H9 (cell line): Measurements from ENCODE around the gene CD300H. TPM values are rescaled to one million over a fixed set of nuclear protein-coding genes. Genes with fewer than 3 reads are reported as not detected.

Experiments used
- DNase-seq: peaks from one replicate; pipeline ENCODE4 v3.0.0-alpha.2; 2017
- H2AFZ ChIP-seq: one replicate; pipeline ENCODE4 v1.6.1; 2013; ENCODE audit warnings: mild to moderate bottlenecking, low read length, control low read depth, moderate library complexity
- H2AK5ac ChIP-seq: 2 replicates; pipeline ENCODE4 v1.6.1; 2013; ENCODE audit warnings: low read length, control low read depth, mixed read lengths; ENCODE audit not compliant: insufficient read length
- H2BK120ac ChIP-seq: one replicate; pipeline ENCODE4 v1.6.1; 2013; ENCODE audit warnings: low read depth, mild to moderate bottlenecking, low read length, control low read depth, inconsistent platforms; ENCODE audit not compliant: poor library complexity, severe bottlenecking
- H2BK12ac ChIP-seq: 2 replicates; pipeline ENCODE4 v1.6.1; 2013; ENCODE audit warnings: low read length, control low read depth, mixed read lengths, low read depth; ENCODE audit not compliant: insufficient read length
- H2BK15ac ChIP-seq: 2 replicates; pipeline ENCODE4 v1.6.1; 2013; ENCODE audit warnings: low read depth, low read length, control low read depth
- H2BK20ac ChIP-seq: one replicate; pipeline ENCODE4 v1.6.1; 2013; ENCODE audit warnings: low read depth, mild to moderate bottlenecking, low read length, control low read depth, inconsistent platforms; ENCODE audit not compliant: poor library complexity, severe bottlenecking
- H2BK5ac ChIP-seq: 2 replicates; pipeline ENCODE4 v1.6.1; 2013; ENCODE audit warnings: low read length, control low read depth, mixed read lengths; ENCODE audit not compliant: insufficient read length
- H3K14ac ChIP-seq: 2 replicates; pipeline ENCODE4 v1.6.1; 2013; ENCODE audit warnings: low read length, control low read depth; ENCODE audit not compliant: insufficient read depth
- H3K18ac ChIP-seq: 2 replicates; pipeline ENCODE4 v1.6.1; 2013; ENCODE audit warnings: low read depth, mild to moderate bottlenecking, mixed read lengths, low read length, control low read depth; ENCODE audit not compliant: insufficient read length
- H3K23ac ChIP-seq: 2 replicates; pipeline ENCODE4 v1.6.1; 2013; ENCODE audit warnings: low read length, control low read depth, mixed read lengths, low read depth; ENCODE audit not compliant: insufficient read length
- H3K23me2 ChIP-seq: 2 replicates; pipeline ENCODE4 v1.6.1; 2013; ENCODE audit warnings: low read depth, mild to moderate bottlenecking, mixed read lengths, low read length, control low read depth; ENCODE audit not compliant: insufficient read length, poor library complexity, severe bottlenecking
- H3K27ac ChIP-seq: 2 replicates; pipeline ENCODE4 v1.5.1; 2013; ENCODE audit warnings: low read length, control low read depth, mixed read lengths, low read depth; ENCODE audit not compliant: insufficient read length
- H3K27me3 ChIP-seq: 2 replicates; pipeline ENCODE4 v1.6.1; 2013; ENCODE audit warnings: low read length, control low read depth, inconsistent platforms; ENCODE audit not compliant: insufficient read depth
- H3K4ac ChIP-seq: 2 replicates; pipeline ENCODE4 v1.6.1; 2013; ENCODE audit warnings: low read depth, mild to moderate bottlenecking, control low read depth, inconsistent platforms, low read length, moderate library complexity
- H3K4me1 ChIP-seq: 2 replicates; pipeline ENCODE4 v1.6.1; 2013; ENCODE audit warnings: low read length, control low read depth, inconsistent platforms; ENCODE audit not compliant: insufficient read depth
- H3K4me2 ChIP-seq: 2 replicates; pipeline ENCODE4 v1.6.1; 2013; ENCODE audit warnings: low read length, control low read depth, mixed read lengths; ENCODE audit not compliant: insufficient read length, insufficient read depth
- H3K56ac ChIP-seq: 2 replicates; pipeline ENCODE4 v1.6.1; 2013; ENCODE audit warnings: low read depth, mild to moderate bottlenecking, mixed read lengths, low read length, control low read depth; ENCODE audit not compliant: insufficient read length
- H3K79me1 ChIP-seq: 2 replicates; pipeline ENCODE4 v1.6.1; 2013; ENCODE audit warnings: low read depth, mild to moderate bottlenecking, moderate library complexity, low read length, control low read depth, inconsistent platforms; ENCODE audit not compliant: insufficient read depth, poor library complexity, severe bottlenecking
- H3K79me2 ChIP-seq: 2 replicates; pipeline ENCODE4 v1.6.1; 2013; ENCODE audit warnings: low read length, control low read depth, inconsistent platforms; ENCODE audit not compliant: insufficient read depth
- H3K9ac ChIP-seq: 2 replicates; pipeline ENCODE4 v1.6.1; 2013; ENCODE audit warnings: low read length, control low read depth, mixed read lengths; ENCODE audit not compliant: insufficient read length; ENCODE audit errors: extremely low read depth
- H3K9me3 ChIP-seq: one replicate; pipeline ENCODE4 v1.6.1; 2013; ENCODE audit warnings: low read depth, low read length, inconsistent platforms; ENCODE audit not compliant: control insufficient read depth
- H3T11ph ChIP-seq: one replicate; pipeline ENCODE4 v1.6.1; 2013; ENCODE audit warnings: mild to moderate bottlenecking, low read length, control low read depth, inconsistent platforms
- H4K20me1 ChIP-seq: one replicate; pipeline ENCODE4 v1.6.1; 2013; ENCODE audit not compliant: control insufficient read depth, insufficient read length, insufficient read depth
- H4K5ac ChIP-seq: 2 replicates; pipeline ENCODE4 v1.6.1; 2013; ENCODE audit warnings: low read depth, mild to moderate bottlenecking, mixed read lengths, low read length, control low read depth; ENCODE audit not compliant: insufficient read length
- H4K8ac ChIP-seq: replicated peaks from 2 replicates; pipeline ENCODE4 v1.6.1; 2013; ENCODE audit warnings: low read length, control low read depth, mixed read lengths, low read depth; ENCODE audit not compliant: insufficient read length
- H4K91ac ChIP-seq: 2 replicates; pipeline ENCODE4 v1.6.1; 2013; ENCODE audit warnings: low read depth, mild to moderate bottlenecking, moderate library complexity, mixed read lengths, low read length, control low read depth; ENCODE audit not compliant: insufficient read length
- H3K27ac Mint-ChIP-seq, 3 experiments: 2 replicates in 2 of 3; 3 replicates in 1 of 3; pipeline ENCODE4 v1.8.0; 2020 to 2021; ENCODE audit warnings: mixed read lengths in 3 of 3, mild to moderate bottlenecking in 1 of 3, moderate library complexity in 1 of 3
- H3K27me3 Mint-ChIP-seq: 2 replicates; pipeline ENCODE4 v1.8.0; 2021; ENCODE audit warnings: low read depth, mild to moderate bottlenecking, moderate library complexity, mixed read lengths
- H3K36me3 Mint-ChIP-seq, 3 experiments: 2 replicates in 2 of 3; 3 replicates in 1 of 3; pipeline ENCODE4 v1.8.0; 2020 to 2021; ENCODE audit warnings: low read depth in 3 of 3, mixed read lengths in 3 of 3; ENCODE audit not compliant: insufficient read depth in 1 of 3
- H3K4me1 Mint-ChIP-seq, 2 experiments: 2 replicates each; pipeline ENCODE4 v1.8.0; 2020; ENCODE audit warnings: mixed read lengths in 2 of 2
- H3K4me3 Mint-ChIP-seq, 2 experiments: 2 replicates in 1 of 2; 3 replicates in 1 of 2; pipeline ENCODE4 v1.8.0; 2020 to 2021; ENCODE audit warnings: mild to moderate bottlenecking in 2 of 2, mixed read lengths in 2 of 2, moderate library complexity in 1 of 2
- H3K9me3 Mint-ChIP-seq, 2 experiments: 2 replicates in 1 of 2; 3 replicates in 1 of 2; pipeline ENCODE4 v1.8.0; 2020; ENCODE audit warnings: mild to moderate bottlenecking in 2 of 2, mixed read lengths in 2 of 2, moderate library complexity in 1 of 2
- WGBS: extraction: QIAGEN DNeasy Blood & Tissue Kit; methylation state at CpG from one replicate; pipeline ENCODE4 v1.1.7; 2013; ENCODE audit warnings: missing lambda C conversion rate, low lambda C conversion rate, mixed read lengths; ENCODE audit not compliant: insufficient read length; ENCODE audit errors: extremely low coverage; 5-methylcytosine and 5-hydroxymethylcytosine counted together
- total RNA-seq: library from RNA; stranded (reverse); gene quantifications from 2 replicates; pipeline ENCODE4 v1.2.1, GENCODE V29; 2021
- TF ChIP-seq, protein P1 (sequence below): fragments of 200-600 bp; sonication (generic); conservative IDR thresholded peaks from 3 replicates; pipeline ENCODE4 v1.8.0; 2021; ENCODE audit warnings: antibody characterized with exemption, mild to moderate bottlenecking

Gene CD300H
- total RNA-seq, 1 experiment from 2014 or later, result not detected

DNA sequence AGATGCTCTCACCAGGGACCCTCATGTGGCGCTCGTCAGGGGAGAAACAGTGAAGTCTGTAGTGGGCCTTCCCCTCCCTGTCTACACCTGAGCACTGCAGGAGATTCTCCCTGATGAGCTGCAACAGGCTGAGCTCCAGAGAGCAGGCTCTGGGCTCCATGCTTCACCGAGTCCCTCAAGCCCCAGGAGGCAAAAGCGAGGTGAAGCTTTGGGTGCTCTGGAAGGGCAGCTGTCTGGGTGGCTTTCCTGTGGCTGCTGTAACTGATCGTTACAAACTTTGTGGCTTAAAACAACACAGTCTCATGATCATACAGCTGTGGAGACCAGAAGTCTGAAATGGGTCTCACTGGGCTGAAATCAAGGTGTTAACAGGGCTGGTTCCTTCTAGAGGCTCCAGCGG lies 36.9 kb upstream of the CD300H start:
- H3K27me3 ChIP-seq, result no peaks in the 10 kb centered on the region
- H3K14ac ChIP-seq, result no peak overlapping the region; the same call in 1 of the 2 replicates
- no peak for DNase-seq
- Mint-ChIP-seq H3K36me3 (no peaks in the 10 kb centered on the region), H3K4me3 (no peak overlapping the region), H3K4me1 (peaks cover 2 to 4% of the 10 kb centered on the region in 2 experiments; a peak in 2 of 4 replicates), H3K9me3 (0 out of 5 replicates have a peak, but pooled peaks cover 0 to 1% of the 10 kb centered on the region in 2 experiments), H3K27ac (no peak overlapping the region), H3K27me3 (peaks cover 38% of the 10 kb centered on the region)
- no peak overlapping the region for H4K91ac ChIP-seq
- H2BK120ac ChIP-seq, result no peak overlapping the region
- no peaks in the 10 kb centered on the region for H3K4me1 ChIP-seq
- H2BK15ac ChIP-seq, result no peak overlapping the region
- no peak overlapping the region for H3K23ac ChIP-seq
- H2BK5ac ChIP-seq, result no peak overlapping the region
- no peaks in the 10 kb centered on the region for H3K79me2 ChIP-seq
- no peak overlapping the region for H3K9ac ChIP-seq
- H4K20me1 ChIP-seq, result no peaks in the 10 kb centered on the region
- H3K79me1 ChIP-seq, result no peaks in the 10 kb centered on the region
- no peak overlapping the region for H3K56ac ChIP-seq
- no peak overlapping the region for H4K5ac ChIP-seq
- no peak overlapping the region for H3K4me2 ChIP-seq
- H3K18ac ChIP-seq, result no peak overlapping the region
- H2BK12ac ChIP-seq, result no peak overlapping the region
- H2AFZ ChIP-seq, result no peak overlapping the region
- H3K9me3 ChIP-seq, result no peaks in the 10 kb centered on the region
- no peak overlapping the region for H3K27ac ChIP-seq
- no peaks in the 10 kb centered on the region for H3K23me2 ChIP-seq
- TF ChIP-seq, protein P1, sequence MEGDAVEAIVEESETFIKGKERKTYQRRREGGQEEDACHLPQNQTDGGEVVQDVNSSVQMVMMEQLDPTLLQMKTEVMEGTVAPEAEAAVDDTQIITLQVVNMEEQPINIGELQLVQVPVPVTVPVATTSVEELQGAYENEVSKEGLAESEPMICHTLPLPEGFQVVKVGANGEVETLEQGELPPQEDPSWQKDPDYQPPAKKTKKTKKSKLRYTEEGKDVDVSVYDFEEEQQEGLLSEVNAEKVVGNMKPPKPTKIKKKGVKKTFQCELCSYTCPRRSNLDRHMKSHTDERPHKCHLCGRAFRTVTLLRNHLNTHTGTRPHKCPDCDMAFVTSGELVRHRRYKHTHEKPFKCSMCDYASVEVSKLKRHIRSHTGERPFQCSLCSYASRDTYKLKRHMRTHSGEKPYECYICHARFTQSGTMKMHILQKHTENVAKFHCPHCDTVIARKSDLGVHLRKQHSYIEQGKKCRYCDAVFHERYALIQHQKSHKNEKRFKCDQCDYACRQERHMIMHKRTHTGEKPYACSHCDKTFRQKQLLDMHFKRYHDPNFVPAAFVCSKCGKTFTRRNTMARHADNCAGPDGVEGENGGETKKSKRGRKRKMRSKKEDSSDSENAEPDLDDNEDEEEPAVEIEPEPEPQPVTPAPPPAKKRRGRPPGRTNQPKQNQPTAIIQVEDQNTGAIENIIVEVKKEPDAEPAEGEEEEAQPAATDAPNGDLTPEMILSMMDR, result no peak
- no peak overlapping the region for H2BK20ac ChIP-seq
- H4K8ac ChIP-seq, result no peak overlapping the region
- no CpG with 5 or more reads among the region's 6 CpGs for WGBS
- no peak overlapping the region for H2AK5ac ChIP-seq
- H3T11ph ChIP-seq, result no peak overlapping the region
- no peak overlapping the region for H3K4ac ChIP-seq
